SJSA1 (cell line): ENCODE data around the gene THRB. TPM values are rescaled to one million over a fixed set of nuclear protein-coding genes. Genes with fewer than 3 reads are reported as not detected.
"Not testable (repeated sequence)": the region's sequence is repeated elsewhere in the genome, so short reads cannot be mapped to it uniquely, and the experiment has no call there.

Source experiments
- DNase-seq, 2 experiments: peaks; one replicate each; pipeline ENCODE4 v3.0.0-alpha.2; 2015 to 2020; ENCODE audit warnings: low spot score in 2 of 2, low read depth in 1 of 2
- H3K27ac ChIP-seq: fragments of 250-450 bp; sonication (Bioruptor Pico); 2 replicates; pipeline ENCODE4 v1.5.1; 2020; ENCODE audit warnings: mild to moderate bottlenecking, moderate library complexity
- H3K27me3 ChIP-seq: fragments of 250-450 bp; sonication (Bioruptor Pico); replicated peaks from 2 replicates; pipeline ENCODE4 v1.5.1; 2020; ENCODE audit warnings: mild to moderate bottlenecking, moderate library complexity
- H3K36me3 ChIP-seq: fragments of 250-450 bp; sonication (Bioruptor Pico); 2 replicates; pipeline ENCODE4 v1.5.1; 2020; ENCODE audit warnings: mild to moderate bottlenecking
- H3K4me1 ChIP-seq: fragments of 250-450 bp; sonication (Bioruptor Pico); replicated peaks from 2 replicates; pipeline ENCODE4 v1.6.1; 2021; ENCODE audit warnings: mild to moderate bottlenecking
- H3K4me3 ChIP-seq: fragments of 250-450 bp; sonication (Bioruptor Pico); 2 replicates; pipeline ENCODE4 v1.5.1; 2020; ENCODE audit warnings: mild to moderate bottlenecking
- H3K9me3 ChIP-seq: fragments of 250-450 bp; sonication (Bioruptor Pico); replicated peaks from 2 replicates; pipeline ENCODE4 v1.5.1; 2020; ENCODE audit warnings: mild to moderate bottlenecking
- total RNA-seq: library from RNA; depleted of rRNA; stranded (reverse); fragments of >200 nt; shearing (Covaris generic); gene quantifications from 2 replicates; pipeline ENCODE4 v1.2.3, GENCODE V29; 2014

The THRB gene
- total RNA-seq, 1 experiment from 2014 or later: 3.2 TPM

DNA sequence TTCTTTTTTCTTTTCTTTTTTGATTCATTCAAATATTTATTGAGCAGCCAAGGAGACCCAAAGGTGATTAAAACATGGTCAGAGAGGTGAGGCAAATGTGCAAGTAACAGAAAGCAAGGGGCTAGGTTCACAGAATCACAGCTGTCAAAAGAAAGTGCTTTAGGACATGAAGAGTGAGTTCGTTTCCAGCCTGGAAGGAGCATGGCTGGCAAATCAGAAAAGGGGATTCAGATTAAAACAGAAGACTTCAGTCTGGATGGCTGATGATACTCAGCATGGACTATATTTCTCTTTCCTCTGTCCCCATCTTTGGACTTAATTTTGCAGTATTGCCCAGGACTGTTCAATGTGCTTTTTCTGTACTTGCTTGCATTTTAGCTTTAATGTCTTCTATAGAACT lies 398.4 kb downstream of the THRB start:
- Histone ChIP-seq H3K36me3 (no peaks in the 10 kb centered on the region), H3K27me3 (no peaks in the 10 kb centered on the region), H3K27ac (no peak overlapping the region), H3K4me1 (no peaks in the 10 kb centered on the region), H3K9me3 (no peaks in the 10 kb centered on the region), H3K4me3 (no peak overlapping the region)
- no peak for DNase-seq

- not testable (repeated sequence) for H3K9me3 ChIP-seq, DNase-seq, H3K27ac ChIP-seq, H3K27me3 ChIP-seq, H3K4me3 ChIP-seq, H3K36me3 ChIP-seq, H3K4me1 ChIP-seq
These were observed 399.8 kb downstream of the THRB start for GRCh38 chr3:24094818-24095217.

GRCh38 chr3:24088782-24089181 lies 405.9 kb downstream of the THRB start:
- Histone ChIP-seq H3K4me1 (no peaks in the 10 kb centered on the region), H3K27me3 (no peaks in the 10 kb centered on the region), H3K4me3 (no peak overlapping the region), H3K27ac (no peak overlapping the region), H3K36me3 (no peaks in the 10 kb centered on the region), H3K9me3 (no peaks in the 10 kb centered on the region)
- DNase-seq: no peak

GRCh38 chr3:24087469-24087868 lies 407.2 kb downstream of the THRB start:
- no peaks in the 10 kb centered on the region for H3K4me1 ChIP-seq
- no peak for DNase-seq
- H3K9me3 ChIP-seq: no peaks in the 10 kb centered on the region
- H3K4me3 ChIP-seq: no peak overlapping the region
- no peak overlapping the region for H3K27ac ChIP-seq
- no peaks in the 10 kb centered on the region for H3K36me3 ChIP-seq
- no peaks in the 10 kb centered on the region for H3K27me3 ChIP-seq

- no peak overlapping the region for H3K4me3 ChIP-seq
- H3K9me3 ChIP-seq: no peaks in the 10 kb centered on the region
- no peak for DNase-seq
- no peaks in the 10 kb centered on the region for H3K27me3 ChIP-seq
- H3K4me1 ChIP-seq: no peaks in the 10 kb centered on the region
- no peak overlapping the region for H3K27ac ChIP-seq
- no peaks in the 10 kb centered on the region for H3K36me3 ChIP-seq
These were observed 407.8 kb downstream of the THRB start for GRCh38 chr3:24086617-24087404.

DNA sequence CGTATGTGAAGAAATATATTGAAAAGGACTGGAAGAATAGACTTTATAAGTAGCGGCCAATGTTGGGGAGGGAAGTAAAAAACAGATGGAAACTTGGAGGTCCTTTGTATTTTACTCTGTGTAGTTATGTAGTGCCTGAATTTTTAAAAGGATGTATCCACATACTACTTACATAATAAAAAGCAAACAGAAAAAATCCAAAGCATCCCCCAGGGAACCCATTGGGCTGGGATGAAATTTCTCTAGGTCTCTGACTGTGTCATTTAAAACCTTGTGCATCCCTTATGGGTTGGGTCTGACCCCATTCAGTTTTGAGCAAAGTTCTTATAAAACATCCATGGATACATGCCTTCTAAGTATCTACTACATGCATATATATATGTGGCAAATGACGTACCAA lies 408.4 kb downstream of the THRB start:
- Histone ChIP-seq H3K4me3 (no peak overlapping the region), H3K9me3 (no peaks in the 10 kb centered on the region), H3K4me1 (no peaks in the 10 kb centered on the region), H3K27me3 (no peaks in the 10 kb centered on the region), H3K27ac (no peak overlapping the region), H3K36me3 (no peaks in the 10 kb centered on the region)
- DNase-seq: no peak

GRCh38 chr3:24072193-24072592 lies 422.5 kb downstream of the THRB start:
- no peaks in the 10 kb centered on the region for H3K9me3 ChIP-seq
- H3K4me1 ChIP-seq: no peaks in the 10 kb centered on the region
- no peaks in the 10 kb centered on the region for H3K27me3 ChIP-seq
- no peak for DNase-seq
- no peaks in the 10 kb centered on the region for H3K36me3 ChIP-seq
- H3K4me3 ChIP-seq: no peak overlapping the region
- H3K27ac ChIP-seq: no peak overlapping the region

GRCh38 chr3:24069045-24069444 lies 425.6 kb downstream of the THRB start:
- Histone ChIP-seq H3K9me3 (no peaks in the 10 kb centered on the region), H3K27me3 (no peaks in the 10 kb centered on the region), H3K36me3 (no peaks in the 10 kb centered on the region), H3K27ac (no peak overlapping the region), H3K4me1 (no peaks in the 10 kb centered on the region), H3K4me3 (no peak overlapping the region)
- DNase-seq: no peak

GRCh38 chr3:24067483-24067882 lies 427.2 kb downstream of the THRB start:
- no peaks in the 10 kb centered on the region for H3K9me3 ChIP-seq
- H3K4me1 ChIP-seq: no peaks in the 10 kb centered on the region
- H3K27ac ChIP-seq: no peak overlapping the region
- H3K4me3 ChIP-seq: no peak overlapping the region
- H3K27me3 ChIP-seq: no peaks in the 10 kb centered on the region
- no peak for DNase-seq
- no peaks in the 10 kb centered on the region for H3K36me3 ChIP-seq
